ENCODE data around the gene LRCH3. TPM values are rescaled to one million over a fixed set of nuclear protein-coding genes. Genes with fewer than 3 reads are reported as not detected.

The LRCH3 gene
- total RNA-seq, 1 experiment from 2014 or later, result 56.4 TPM

- Mint-ChIP-seq H3K4me3 (peak overlapping the region in 1 of 2 experiments; percentile 7; a peak in 1 of 5 replicates), H3K36me3 (ENCODE audit: insufficient read depth in 1 of 3, low read depth in 3 of 3) (peaks cover 29 to 51% (median 49%) of the 10 kb centered on the region in 3 experiments)
These were observed 89.6 kb downstream of the LRCH3 start for GRCh38 chr3:197880491-197881269.

More at GRCh38 chr3:197880491-197881269, 89.6 kb downstream of the LRCH3 start:
- Histone ChIP-seq H2BK5ac (ENCODE audit: insufficient read length, low read length) (no peak overlapping the region), H3T11ph (ENCODE audit: low read length) (no peak overlapping the region), H2BK20ac (ENCODE audit: low read depth, low read length, poor library complexity, severe bottlenecking) (no peak overlapping the region), H3K27ac (ENCODE audit: insufficient read length, low read depth, low read length) (no peak overlapping the region), H3K9me3 (ENCODE audit: control insufficient read depth, low read depth, low read length) (no peaks in the 10 kb centered on the region), H2AFZ (ENCODE audit: low read length) (no peak overlapping the region), H3K23me2 (ENCODE audit: insufficient read length, low read depth, low read length, poor library complexity, severe bottlenecking) (no peaks in the 10 kb centered on the region), H3K4me2 (ENCODE audit: insufficient read depth, insufficient read length, low read length) (no peak overlapping the region), H3K4ac (ENCODE audit: low read depth, low read length) (no peak overlapping the region), H3K23ac (ENCODE audit: insufficient read length, low read depth, low read length) (no peak overlapping the region), H2BK12ac (ENCODE audit: insufficient read length, low read depth, low read length) (no peak overlapping the region), H4K91ac (ENCODE audit: insufficient read length, low read depth, low read length) (no peak overlapping the region), H3K4me1 (ENCODE audit: insufficient read depth, low read length) (peaks cover 8% of the 10 kb centered on the region; the same call in 1 of the 2 replicates), H4K20me1 (ENCODE audit: control insufficient read depth, insufficient read depth, insufficient read length) (no peaks in the 10 kb centered on the region), H3K79me1 (ENCODE audit: insufficient read depth, low read depth, low read length, poor library complexity, severe bottlenecking) (no peaks in the 10 kb centered on the region), H2BK120ac (ENCODE audit: low read depth, low read length, poor library complexity, severe bottlenecking) (no peak overlapping the region), H3K9ac (ENCODE audit: extremely low read depth, insufficient read length, low read length) (no peak overlapping the region), H3K14ac (ENCODE audit: insufficient read depth, low read length) (no peak overlapping the region), H3K56ac (ENCODE audit: insufficient read length, low read depth, low read length) (no peak overlapping the region), H3K79me2 (ENCODE audit: insufficient read depth, low read length) (no peaks in the 10 kb centered on the region), H2BK15ac (ENCODE audit: low read depth, low read length) (no peak overlapping the region), H4K8ac (replicated peaks; ENCODE audit: insufficient read length, low read depth, low read length) (no peak overlapping the region), H3K27me3 (ENCODE audit: insufficient read depth, low read length) (no peaks in the 10 kb centered on the region; the same call in 1 of the 2 replicates), H3K18ac (ENCODE audit: insufficient read length, low read depth, low read length) (no peak overlapping the region), H2AK5ac (ENCODE audit: insufficient read length, low read length) (no peak overlapping the region), H4K5ac (ENCODE audit: insufficient read length, low read depth, low read length) (no peak overlapping the region)
- TF ChIP-seq CTCF (conservative IDR thresholded peaks at IDR 0.05), result no peak
- WGBS (ENCODE audit: extremely low coverage, insufficient read length, low lambda C conversion rate), result no CpG with 5 or more reads among the region's 17 CpGs
- H3K4me1 Mint-ChIP-seq, result peaks cover 37 to 38% of the 10 kb centered on the region in 2 experiments
- peaks cover 3% of the 10 kb centered on the region for H3K27me3 Mint-ChIP-seq (ENCODE audit: low read depth)
- H3K9me3 Mint-ChIP-seq, result peaks cover 4 to 8% of the 10 kb centered on the region in 2 experiments; a peak in 2 of 5 replicates
- DNase-seq, result no peak
- peak overlapping the region; percentile 22 to 89 (median 56); a peak in 6 of 7 replicates for H3K27ac Mint-ChIP-seq
